ENCODE results near the gene PDE4D.

DNA sequence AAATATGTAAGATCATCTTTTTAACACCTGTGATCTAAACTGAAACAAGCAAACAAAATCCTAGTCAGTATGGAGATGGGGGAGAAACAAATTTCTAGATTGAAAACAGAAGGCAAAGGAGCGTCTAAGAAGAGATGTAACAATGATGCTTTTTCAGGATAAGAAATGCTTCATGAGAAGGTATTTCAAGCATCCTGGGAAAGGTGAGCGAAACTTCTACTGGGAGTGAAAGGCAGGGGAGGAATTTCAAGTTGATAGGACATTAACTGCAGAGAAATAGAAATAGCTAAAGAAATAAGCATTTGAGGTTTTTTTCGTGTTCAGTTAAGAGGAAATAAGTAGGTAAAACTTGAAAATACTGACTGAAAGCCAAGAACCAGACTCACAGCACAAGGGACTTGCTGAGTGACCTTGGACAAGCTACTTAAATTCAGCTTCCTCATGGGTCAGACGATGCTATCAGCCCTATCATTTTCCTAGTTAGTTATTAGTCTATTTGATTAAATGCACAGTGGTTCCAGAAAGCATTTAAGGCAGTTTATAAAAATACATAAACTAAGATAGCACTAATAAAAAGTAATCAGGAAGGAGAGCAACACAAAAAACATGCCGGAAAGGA is 406.3 kb downstream of the PDE4D start:
- TF ChIP-seq POLR2A (IDR thresholded peaks at IDR 0.05; ENCODE audit: low read depth, low read length), result no peak
- no peak for TF ChIP-seq TAF1 (IDR thresholded peaks at IDR 0.05; ENCODE audit: borderline replicate concordance, low read depth, low read length)
